ENCODE results near the gene OAS1.

OAS1 gene

DNA sequence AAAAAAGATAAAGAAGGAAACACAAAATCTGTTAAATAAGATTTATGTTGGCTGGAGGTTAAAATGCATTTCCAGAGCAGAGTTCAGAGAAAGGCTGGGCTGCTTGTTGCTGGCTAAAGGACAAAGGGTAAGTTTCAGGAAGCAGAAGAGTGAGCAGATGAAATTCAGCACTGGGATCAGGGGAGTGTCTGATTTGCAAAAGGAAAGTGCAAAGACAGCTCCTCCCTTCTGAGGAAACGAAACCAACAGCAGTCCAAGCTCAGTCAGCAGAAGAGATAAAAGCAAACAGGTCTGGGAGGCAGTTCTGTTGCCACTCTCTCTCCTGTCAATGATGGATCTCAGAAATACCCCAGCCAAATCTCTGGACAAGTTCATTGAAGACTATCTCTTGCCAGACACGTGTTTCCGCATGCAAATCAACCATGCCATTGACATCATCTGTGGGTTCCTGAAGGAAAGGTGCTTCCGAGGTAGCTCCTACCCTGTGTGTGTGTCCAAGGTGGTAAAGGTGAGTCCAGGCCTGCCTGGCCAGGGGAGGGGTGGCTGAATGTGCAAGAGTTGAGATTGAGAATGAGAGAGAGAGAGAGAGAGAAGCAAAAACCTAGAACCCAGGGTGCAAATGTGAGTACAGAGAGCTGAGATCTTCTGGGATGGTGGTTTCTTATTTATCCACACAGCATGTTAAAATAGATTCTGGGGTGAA is at the start of gene OAS1:
OAS1 (plus strand) TSS at position 251 of the 703 bp plus-strand sequence; CDS start at position 329, 78 bp downstream.
- DNase-seq (ENCODE audit: low spot score), result peak; percentile 38

- no peak for DNase-seq (ENCODE audit: low spot score)
Measured at GRCh38 chr12:112859291-112859690, 47.5 kb upstream of the OAS1 start.

DNA sequence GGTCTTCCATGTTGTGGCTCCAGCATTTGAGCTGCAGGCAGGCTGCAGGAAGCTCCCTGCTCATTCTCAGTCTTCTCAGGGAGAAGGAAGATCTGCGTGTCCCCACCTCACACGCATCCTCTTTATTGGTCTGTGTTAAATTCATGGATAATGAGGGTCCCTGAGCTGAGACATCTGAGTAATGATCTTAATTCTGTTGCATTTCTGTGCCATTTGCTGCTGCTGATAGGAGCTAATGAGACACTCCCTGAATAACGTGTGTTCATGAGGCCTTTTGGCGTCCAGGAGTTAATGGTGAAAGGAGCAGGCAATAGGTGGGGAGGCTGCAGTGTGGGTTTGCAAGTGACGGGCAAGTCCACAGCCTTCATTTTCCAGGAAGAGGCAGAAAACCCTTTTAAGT is 46.6 kb upstream of the OAS1 start:
- no peak for DNase-seq (ENCODE audit: low spot score)

- DNase-seq (ENCODE audit: low spot score), result no peak
Measured at GRCh38 chr12:112861284-112861683, 45.5 kb upstream of the OAS1 start.

DNA sequence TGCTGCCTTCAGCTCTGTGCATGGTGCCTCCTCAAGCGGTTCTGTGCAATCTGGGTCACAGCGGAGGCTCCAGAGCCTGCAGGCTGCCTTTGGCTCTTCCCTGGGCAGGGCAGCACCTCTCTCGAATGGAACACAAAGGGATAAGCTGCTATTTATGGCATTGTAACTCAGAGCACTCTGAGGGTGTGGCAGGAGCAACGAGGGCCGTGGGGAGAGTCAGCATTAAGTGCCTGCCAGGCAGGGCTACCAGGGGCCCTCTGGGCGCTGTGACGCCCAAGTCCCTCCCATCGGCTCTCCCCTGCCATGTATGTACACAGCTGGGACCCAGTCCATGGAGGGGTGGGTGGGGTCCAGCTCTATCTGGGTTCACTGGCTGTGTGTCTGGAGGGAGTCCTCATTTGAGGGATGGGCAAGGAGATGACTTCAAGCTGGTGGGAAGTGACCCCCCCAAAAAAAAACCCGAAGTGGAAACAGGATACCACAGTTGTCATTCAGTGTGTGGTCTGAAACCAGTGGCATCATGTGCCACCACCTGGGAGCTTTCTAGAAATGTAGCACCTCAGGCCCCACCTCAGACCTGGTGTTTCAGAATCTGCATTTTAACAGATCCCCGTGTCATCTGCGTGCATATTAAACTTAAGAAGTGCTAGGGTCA is 44.0 kb upstream of the OAS1 start:
- no peak for DNase-seq (ENCODE audit: low spot score)

- no peak for DNase-seq (ENCODE audit: low spot score)
Measured at GRCh38 chr12:112868459-112869041, 38.2 kb upstream of the OAS1 start.

GRCh38 chr12:112869091-112869490 is 37.7 kb upstream of the OAS1 start:
- no peak for DNase-seq (ENCODE audit: low spot score)

- no peak for DNase-seq (ENCODE audit: low spot score)
Measured at GRCh38 chr12:112869778-112870177, 37.0 kb upstream of the OAS1 start.

GRCh38 chr12:112870267-112870980 is 36.3 kb upstream of the OAS1 start:
- no peak for DNase-seq (ENCODE audit: low spot score)

- no peak for DNase-seq (ENCODE audit: low spot score)
Measured at GRCh38 chr12:112875608-112876007, 31.2 kb upstream of the OAS1 start.

DNA sequence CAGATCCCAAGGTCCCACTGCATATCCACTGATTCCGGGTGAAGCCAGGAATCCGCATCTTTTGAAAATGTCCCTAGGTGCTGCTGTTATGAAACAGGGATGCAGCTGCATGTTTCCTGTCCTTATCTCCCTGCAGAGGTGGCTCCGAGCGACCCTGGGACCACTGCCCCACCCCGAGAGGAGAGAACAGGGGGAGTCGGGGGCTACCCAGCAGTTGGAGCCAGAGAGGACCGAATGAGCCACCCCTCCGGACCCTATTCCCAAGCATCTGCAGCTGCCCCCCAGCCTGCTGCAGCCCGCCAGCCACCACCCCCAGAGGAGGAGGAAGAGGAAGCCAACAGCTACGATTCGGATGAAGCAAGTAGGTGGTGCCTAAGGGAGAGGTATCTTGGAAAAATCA is 30.3 kb upstream of the OAS1 start:
- no peak for DNase-seq (ENCODE audit: low spot score)

DNA sequence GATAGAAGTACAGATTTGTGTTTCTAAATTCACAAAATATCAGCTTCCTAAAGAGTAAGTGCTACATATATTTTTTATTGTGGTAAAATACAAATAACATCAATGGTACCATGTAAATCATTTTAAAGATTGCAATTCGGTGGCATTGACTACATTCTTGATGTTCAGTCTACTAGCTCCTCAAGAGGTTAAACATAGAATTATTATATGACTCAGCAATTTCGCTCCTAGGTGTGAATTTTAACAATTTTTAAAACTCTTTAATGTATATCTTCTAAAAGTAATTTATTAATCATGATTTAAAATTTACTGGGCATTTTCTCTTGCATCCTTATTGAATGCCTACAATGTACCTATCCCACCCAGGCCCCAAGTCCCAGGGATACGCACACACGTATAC is 29.8 kb upstream of the OAS1 start:
- DNase-seq (ENCODE audit: low spot score), result no peak

DNA sequence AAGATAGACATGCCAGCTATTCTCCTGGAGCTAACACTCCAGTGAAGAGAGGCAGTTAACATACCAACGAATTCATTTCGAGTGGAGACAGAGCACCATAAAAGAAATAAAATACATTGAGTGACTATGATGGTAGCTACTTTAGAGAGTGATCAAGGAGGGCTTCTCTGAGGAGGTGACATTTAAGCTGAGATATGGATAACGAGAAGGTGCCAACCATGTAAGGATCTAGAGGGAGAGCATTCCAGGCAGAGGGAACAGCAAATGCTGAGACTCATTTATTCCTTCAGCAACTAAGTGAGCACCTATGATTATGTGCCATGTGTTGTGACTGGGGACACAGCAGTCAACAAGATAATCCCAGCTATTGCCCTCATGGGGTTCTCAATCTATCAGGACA is 28.3 kb upstream of the OAS1 start:
- no peak for DNase-seq (ENCODE audit: low spot score)

DNA sequence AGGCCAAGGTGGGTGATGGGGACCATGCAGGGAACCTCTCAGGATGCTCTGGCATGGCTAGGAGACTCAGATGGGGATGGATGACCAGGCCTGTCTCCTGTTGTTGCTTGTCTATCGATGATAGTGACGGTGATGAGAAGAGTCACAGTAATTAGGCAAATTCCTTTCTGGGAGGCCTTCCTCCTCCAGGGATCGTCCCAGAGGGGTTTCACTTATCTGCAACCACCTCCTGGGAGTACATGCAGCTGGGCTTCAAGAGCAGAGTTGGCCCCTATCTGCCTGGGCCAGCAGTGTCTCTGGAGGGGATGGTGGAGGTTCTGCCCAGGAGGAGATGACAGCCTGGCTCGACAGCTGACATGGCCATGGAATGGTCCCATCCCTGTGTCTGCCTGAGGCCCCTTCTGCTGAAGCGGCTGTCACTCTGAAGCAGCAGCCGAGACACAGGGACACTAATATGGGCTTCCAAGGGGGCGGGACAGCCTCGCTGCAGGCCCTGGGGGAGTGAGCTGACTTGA is 27.5 kb upstream of the OAS1 start:
- no peak for DNase-seq (ENCODE audit: low spot score)

DNA sequence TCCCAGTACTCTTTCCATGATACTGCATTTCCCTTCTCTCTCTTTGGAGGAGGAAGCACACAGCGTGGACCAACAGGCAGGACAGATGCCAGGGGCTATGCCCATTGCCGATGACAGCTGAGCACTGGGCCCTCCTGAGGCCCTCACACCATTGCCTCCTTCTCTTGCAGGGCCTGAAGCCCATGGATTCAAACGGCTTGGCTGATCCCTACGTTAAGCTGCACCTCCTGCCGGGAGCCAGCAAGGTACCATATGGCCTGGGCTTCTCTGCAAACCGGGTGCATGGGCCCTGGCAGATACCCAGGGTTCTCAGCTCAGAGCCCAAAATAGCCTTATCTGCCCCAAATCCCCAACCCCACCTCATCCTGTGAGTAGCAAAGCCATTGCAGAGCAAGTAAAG is 25.2 kb upstream of the OAS1 start:
- DNase-seq (ENCODE audit: low spot score), result no peak

GRCh38 chr12:112885236-112885635 is 21.5 kb upstream of the OAS1 start:
- DNase-seq (ENCODE audit: low spot score), result no peak

GRCh38 chr12:112887550-112887949 is 19.2 kb upstream of the OAS1 start:
- DNase-seq (ENCODE audit: low spot score), result no peak

DNA sequence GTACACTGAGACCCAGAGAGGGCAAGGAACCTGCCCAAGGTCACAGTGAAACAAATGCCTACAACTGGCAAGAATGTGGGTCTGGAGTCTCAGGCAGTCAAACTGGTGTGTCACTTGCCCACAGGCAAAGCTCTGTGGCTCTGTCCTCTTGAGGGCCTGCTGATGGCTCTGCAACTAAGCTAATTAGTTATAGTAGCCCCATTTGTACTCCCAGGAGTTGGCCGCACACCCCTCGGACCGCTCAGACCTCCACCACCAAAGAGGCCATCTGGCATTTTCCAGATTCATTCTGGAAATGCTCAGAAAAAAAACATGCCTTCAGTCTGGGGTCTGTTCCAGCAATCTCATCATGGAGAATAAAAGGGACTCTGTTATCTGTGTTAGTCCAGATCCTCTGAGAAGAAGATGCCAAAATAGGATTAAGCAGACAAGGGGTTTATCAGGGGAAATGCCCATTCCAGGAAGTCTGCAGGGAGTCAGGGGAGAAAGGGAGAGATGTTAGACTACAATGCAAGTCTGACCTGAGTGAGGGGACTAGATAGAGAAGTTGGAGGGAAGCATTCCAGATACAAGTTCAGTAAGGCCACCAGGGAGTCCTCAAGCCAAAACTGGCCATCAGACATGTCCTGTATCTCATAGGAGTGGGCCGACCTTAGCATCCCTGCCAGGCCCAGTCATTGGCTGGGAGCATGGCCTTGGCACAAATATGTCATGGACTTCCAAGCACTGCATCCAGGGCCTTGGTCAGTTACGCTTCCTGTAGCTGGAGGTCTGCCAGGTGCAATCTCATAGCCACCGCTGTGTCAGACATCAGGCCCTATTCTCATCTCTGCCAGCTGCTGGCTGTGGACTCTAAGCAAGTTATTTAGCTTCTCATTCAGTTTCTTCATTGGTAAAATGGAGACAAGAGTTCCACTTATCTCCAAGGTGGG is 15.4 kb upstream of the OAS1 start:
- DNase-seq (ENCODE audit: low spot score), result no peak

DNA sequence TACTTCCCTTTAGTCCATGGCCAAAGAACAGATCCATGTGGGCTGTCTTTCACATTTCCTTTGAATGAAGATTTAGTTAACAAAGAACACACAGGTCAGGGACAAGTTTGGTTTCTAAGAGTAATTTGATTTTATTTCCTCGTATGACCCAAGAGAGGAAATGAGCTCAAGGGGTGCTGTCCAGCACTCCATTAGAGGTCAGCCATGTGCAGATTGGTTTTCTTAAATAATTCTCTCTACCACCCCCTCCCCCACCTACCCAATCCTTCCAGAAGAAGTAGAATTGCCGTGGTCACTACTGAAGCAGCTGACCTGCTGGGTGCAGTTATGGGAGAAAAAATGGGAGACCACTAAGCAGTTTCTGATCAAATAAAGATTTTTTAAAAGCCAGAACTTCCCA is 13.9 kb upstream of the OAS1 start:
- no peak for DNase-seq (ENCODE audit: low spot score)

DNA sequence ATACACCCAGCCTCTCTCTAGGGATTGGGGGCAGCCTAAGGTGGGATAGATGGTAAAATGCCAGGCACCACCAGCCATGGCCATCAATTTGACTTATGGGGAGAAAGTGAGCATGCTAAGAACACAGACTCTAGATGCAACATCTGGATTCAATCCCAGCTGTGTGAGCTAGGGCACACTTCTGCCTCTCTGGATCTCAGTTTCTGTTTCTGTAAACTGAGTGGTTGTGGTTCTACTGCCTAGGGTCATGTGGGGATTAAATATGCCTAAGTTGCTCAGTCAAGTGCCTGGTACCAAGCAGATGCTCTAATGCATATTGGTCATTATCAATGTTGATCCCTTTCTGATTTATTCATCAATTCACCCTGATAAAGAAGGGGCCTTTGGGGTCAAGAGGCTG is 12.6 kb upstream of the OAS1 start:
- DNase-seq (ENCODE audit: low spot score), result no peak

DNA sequence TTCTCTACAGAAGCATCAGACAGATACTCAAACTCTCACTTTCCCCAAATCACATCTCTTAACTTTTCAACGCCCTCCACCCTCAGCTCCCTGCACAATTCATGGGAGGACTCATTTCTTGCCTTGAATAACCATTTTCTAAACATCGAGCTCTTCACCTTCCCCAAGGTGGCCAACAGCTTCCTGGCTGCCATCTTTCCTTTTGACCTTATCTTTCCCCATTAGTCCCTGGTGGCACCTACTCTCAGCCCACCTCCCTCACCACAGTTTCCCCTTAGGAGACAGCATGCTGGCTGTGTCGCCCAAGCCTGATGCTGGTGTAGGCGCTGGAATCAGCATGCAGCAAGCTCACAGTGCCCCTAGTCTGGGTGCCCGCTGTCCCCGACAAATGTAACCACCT is 8.4 kb upstream of the OAS1 start:
- no peak for DNase-seq (ENCODE audit: low spot score)

All from AG08396 (cell line).